Measurements from ENCODE around the gene C2CD3.
"Not testable (repeated sequence)": the region's sequence is repeated elsewhere in the genome, so short reads cannot be mapped to it uniquely, and the experiment has no call there.

The C2CD3 gene

GRCh38 chr11:74069146-74070046 lies 101.4 kb downstream of the C2CD3 start:
- no peak for DNase-seq (ENCODE audit: low spot score)

GRCh38 chr11:74066663-74067062 lies 104.1 kb downstream of the C2CD3 start:
- DNase-seq (ENCODE audit: low spot score) = not testable (repeated sequence)

GRCh38 chr11:74065534-74065933 lies 105.3 kb downstream of the C2CD3 start:
- not testable (repeated sequence) for DNase-seq (ENCODE audit: low spot score)

GRCh38 chr11:74063628-74064027 lies 107.2 kb downstream of the C2CD3 start:
- not testable (repeated sequence) for DNase-seq (ENCODE audit: low spot score)

- DNase-seq (ENCODE audit: low spot score) = not testable (repeated sequence)
These were observed 109.2 kb downstream of the C2CD3 start for GRCh38 chr11:74061599-74061998.

- no peak for DNase-seq (ENCODE audit: low spot score)
These were observed 113.3 kb downstream of the C2CD3 start for GRCh38 chr11:74057249-74058151.

GRCh38 chr11:74055938-74056337 lies 114.9 kb downstream of the C2CD3 start:
- DNase-seq (ENCODE audit: low spot score) = no peak

- DNase-seq (ENCODE audit: low spot score) = no peak
These were observed 120.3 kb downstream of the C2CD3 start for GRCh38 chr11:74050465-74050864.

GRCh38 chr11:74048993-74049392 lies 121.8 kb downstream of the C2CD3 start:
- no peak for DNase-seq (ENCODE audit: low spot score)

GRCh38 chr11:74044538-74044937 lies 126.3 kb downstream of the C2CD3 start:
- no peak for DNase-seq (ENCODE audit: low spot score)

GRCh38 chr11:74043450-74043849 lies 127.4 kb downstream of the C2CD3 start:
- no peak for DNase-seq (ENCODE audit: low spot score)

GRCh38 chr11:74037309-74037708 lies 133.5 kb downstream of the C2CD3 start:
- peak; percentile 31 for DNase-seq (ENCODE audit: low spot score)

GRCh38 chr11:74035264-74035663 lies 135.5 kb downstream of the C2CD3 start:
- DNase-seq (ENCODE audit: low spot score) = no peak

- no peak for DNase-seq (ENCODE audit: low spot score)
These were observed 137.8 kb downstream of the C2CD3 start for GRCh38 chr11:74033046-74033445.

GRCh38 chr11:74030723-74031676 lies 139.8 kb downstream of the C2CD3 start:
- DNase-seq (ENCODE audit: low spot score) = no peak

- peak; percentile 68 for DNase-seq (ENCODE audit: low spot score)
These were observed 145.2 kb downstream of the C2CD3 start for GRCh38 chr11:74025467-74026166.

GRCh38 chr11:74024261-74025029 lies 146.4 kb downstream of the C2CD3 start:
- peak; percentile 37 for DNase-seq (ENCODE audit: low spot score)

GRCh38 chr11:74023276-74023675 lies 147.5 kb downstream of the C2CD3 start:
- DNase-seq (ENCODE audit: low spot score) = no peak

- DNase-seq (ENCODE audit: low spot score) = no peak
These were observed 148.3 kb downstream of the C2CD3 start for GRCh38 chr11:74022546-74022945.

GRCh38 chr11:74021998-74022397 lies 148.8 kb downstream of the C2CD3 start:
- no peak for DNase-seq (ENCODE audit: low spot score)
